HG03558 (cell line): ENCODE data around the gene APCDD1L.
"Not testable (repeated sequence)": the region's sequence is repeated elsewhere in the genome, so short reads cannot be mapped to it uniquely, and the experiment has no call there.

ENCODE experiments used
- ATAC-seq: cut with Tn5 transposase; IDR thresholded peaks from one replicate; pipeline ENCODE4 v1.9.1; 2021; ENCODE audit warnings: moderate number of reproducible peaks; ENCODE audit not compliant: unreplicated experiment; ENCODE audit errors: extremely low read depth

APCDD1L gene

GRCh38 chr20:58545565-58546415, 30.6 kb upstream of the APCDD1L start:
- ATAC-seq: no peak

- ATAC-seq: no peak
Measured at GRCh38 chr20:58544891-58545290, 29.7 kb upstream of the APCDD1L start.

- ATAC-seq: no peak
Measured at GRCh38 chr20:58544286-58544685, 29.1 kb upstream of the APCDD1L start.

GRCh38 chr20:58543274-58543673, 28.1 kb upstream of the APCDD1L start:
- no peak for ATAC-seq

- ATAC-seq: no peak
Measured at GRCh38 chr20:58542411-58543095, 27.4 kb upstream of the APCDD1L start.

GRCh38 chr20:58542034-58542410, 26.8 kb upstream of the APCDD1L start:
- not testable (repeated sequence) for ATAC-seq

GRCh38 chr20:58538752-58539151, 23.6 kb upstream of the APCDD1L start:
- no peak for ATAC-seq

GRCh38 chr20:58537831-58538230, 22.6 kb upstream of the APCDD1L start:
- ATAC-seq: no peak

GRCh38 chr20:58536289-58536688, 21.1 kb upstream of the APCDD1L start:
- no peak for ATAC-seq

- no peak for ATAC-seq
Measured at GRCh38 chr20:58531657-58532056, 16.5 kb upstream of the APCDD1L start.

- no peak for ATAC-seq
Measured at GRCh38 chr20:58531063-58531462, 15.9 kb upstream of the APCDD1L start.

GRCh38 chr20:58528412-58528811, 13.2 kb upstream of the APCDD1L start:
- no peak for ATAC-seq

GRCh38 chr20:58526411-58526810, 11.2 kb upstream of the APCDD1L start:
- no peak for ATAC-seq

GRCh38 chr20:58524814-58525213, 9.6 kb upstream of the APCDD1L start:
- ATAC-seq: no peak

- ATAC-seq: no peak
Measured at GRCh38 chr20:58523971-58524315, 8.7 kb upstream of the APCDD1L start.

GRCh38 chr20:58523072-58523970, 8.1 kb upstream of the APCDD1L start:
- ATAC-seq: no peak

GRCh38 chr20:58522666-58523065, 7.5 kb upstream of the APCDD1L start:
- ATAC-seq: no peak

GRCh38 chr20:58521763-58522162, 6.6 kb upstream of the APCDD1L start:
- no peak for ATAC-seq

- ATAC-seq: no peak
Measured at GRCh38 chr20:58519940-58520712, 4.9 kb upstream of the APCDD1L start.
